ENCODE measurements around the gene CCDC57. TPM values are rescaled to one million over a fixed set of nuclear protein-coding genes. Genes with fewer than 3 reads are reported as not detected.

Gene CCDC57
- polyA plus RNA-seq, 3 donors, result 17.1 to 43.8 (median 20.1) TPM

DNA sequence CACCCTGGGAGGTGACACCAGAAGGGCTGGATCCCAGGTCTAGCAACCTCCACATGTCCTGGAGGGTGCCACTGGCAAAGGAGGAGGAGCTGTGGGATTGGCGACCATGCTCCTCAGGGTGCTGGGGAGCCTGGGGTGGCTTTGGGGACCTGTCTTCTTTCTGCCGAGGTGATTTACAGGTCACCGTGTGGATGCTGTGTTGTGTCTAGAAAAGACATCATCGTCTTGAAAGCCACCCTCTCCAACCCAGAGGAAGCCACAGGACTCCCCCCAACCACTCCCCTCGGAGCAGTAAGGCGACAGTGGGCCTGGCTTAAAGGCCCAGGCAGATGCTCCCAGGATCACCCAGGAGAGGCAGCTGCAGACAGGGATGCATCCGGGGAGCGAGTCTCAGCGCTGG, 84.9 kb downstream of the CCDC57 start:
- Mint-ChIP-seq H3K36me3 (peaks cover 5 to 13% of the 10 kb centered on the region in 2 donors), H3K4me3 (no peak overlapping the region), H3K9me3 (peaks cover 0 to 2% (median 0%) of the 10 kb centered on the region in 7 donors), H3K27ac (no peak overlapping the region), H3K27me3 (ENCODE audit: low read depth in 3 of 3) (no peaks in the 10 kb centered on the region), H3K4me1 (no peaks in the 10 kb centered on the region)
- TF ChIP-seq, protein P1, sequence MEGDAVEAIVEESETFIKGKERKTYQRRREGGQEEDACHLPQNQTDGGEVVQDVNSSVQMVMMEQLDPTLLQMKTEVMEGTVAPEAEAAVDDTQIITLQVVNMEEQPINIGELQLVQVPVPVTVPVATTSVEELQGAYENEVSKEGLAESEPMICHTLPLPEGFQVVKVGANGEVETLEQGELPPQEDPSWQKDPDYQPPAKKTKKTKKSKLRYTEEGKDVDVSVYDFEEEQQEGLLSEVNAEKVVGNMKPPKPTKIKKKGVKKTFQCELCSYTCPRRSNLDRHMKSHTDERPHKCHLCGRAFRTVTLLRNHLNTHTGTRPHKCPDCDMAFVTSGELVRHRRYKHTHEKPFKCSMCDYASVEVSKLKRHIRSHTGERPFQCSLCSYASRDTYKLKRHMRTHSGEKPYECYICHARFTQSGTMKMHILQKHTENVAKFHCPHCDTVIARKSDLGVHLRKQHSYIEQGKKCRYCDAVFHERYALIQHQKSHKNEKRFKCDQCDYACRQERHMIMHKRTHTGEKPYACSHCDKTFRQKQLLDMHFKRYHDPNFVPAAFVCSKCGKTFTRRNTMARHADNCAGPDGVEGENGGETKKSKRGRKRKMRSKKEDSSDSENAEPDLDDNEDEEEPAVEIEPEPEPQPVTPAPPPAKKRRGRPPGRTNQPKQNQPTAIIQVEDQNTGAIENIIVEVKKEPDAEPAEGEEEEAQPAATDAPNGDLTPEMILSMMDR (IDR thresholded peaks at IDR 0.05), result no peak
- Histone ChIP-seq H3K9ac (ENCODE audit: insufficient read depth, low read length, poor library complexity, severe bottlenecking) (no peak overlapping the region), H3K27me3 (ENCODE audit: control insufficient read depth in 2 of 2, insufficient read depth in 2 of 2, low read length in 2 of 2) (no peaks in the 10 kb centered on the region), H3K4me1 (ENCODE audit: control insufficient read depth in 1 of 2, insufficient read depth in 2 of 2, low read length in 2 of 2) (no peaks in the 10 kb centered on the region), H3K4me3 (replicated peaks in 1 of 3; ENCODE audit: low read depth in 2 of 3, low read length in 3 of 3) (no peak overlapping the region), H4K20me1 (ENCODE audit: insufficient read depth, low read length) (no peaks in the 10 kb centered on the region), H3K79me2 (ENCODE audit: insufficient read depth, low read length) (no peaks in the 10 kb centered on the region), H2AFZ (ENCODE audit: insufficient read depth, low read depth, low read length, poor library complexity, severe bottlenecking) (no peak overlapping the region), H3K27ac (ENCODE audit: low read depth in 1 of 2, low read length in 2 of 2) (no peak overlapping the region), H3K36me3 (replicated peaks in 1 of 2; ENCODE audit: control insufficient read depth in 1 of 2, insufficient read depth in 2 of 2, low read length in 2 of 2) (peaks cover 0 to 3% of the 10 kb centered on the region in 2 donors), H3K9me3 (replicated peaks in 1 of 2; ENCODE audit: control insufficient read depth in 1 of 2, insufficient read depth in 1 of 2, low read length in 2 of 2) (no peaks in the 10 kb centered on the region), H3K4me2 (replicated peaks; ENCODE audit: extremely low read depth, low read length, poor library complexity, severe bottlenecking) (no peak overlapping the region)
- no peak for DNase-seq
- intact Hi-C loops (cut with micrococcal nuclease), result no loop called here
- 98% methylated on average over 6 of the region's 9 CpGs for WGBS (ENCODE audit: insufficient coverage)

DNA sequence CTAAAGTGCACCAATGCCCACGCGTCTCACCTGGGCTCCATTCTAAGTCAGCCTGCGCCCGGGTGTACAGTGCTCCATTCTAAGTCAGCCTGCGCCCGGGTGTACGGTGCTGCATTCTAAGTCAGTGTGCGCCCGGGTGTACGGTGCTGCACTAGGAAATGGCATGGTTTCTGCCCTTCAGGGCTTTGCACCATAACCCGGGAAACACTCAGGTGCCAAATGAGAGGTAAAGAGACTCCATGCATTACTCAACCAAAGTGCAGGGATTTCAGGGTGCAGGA, 85.4 kb downstream of the CCDC57 start:
- no peak overlapping the region for H3K27ac ChIP-seq (ENCODE audit: low read depth in 1 of 2, low read length in 2 of 2)
- peaks cover under 1 to 3% of the 10 kb centered on the region in 2 donors for H3K4me1 ChIP-seq (ENCODE audit: control insufficient read depth in 1 of 2, insufficient read depth in 2 of 2, low read length in 2 of 2)
- H3K4me3 ChIP-seq (replicated peaks in 1 of 3; ENCODE audit: low read depth in 2 of 3, low read length in 3 of 3), result no peak overlapping the region
- no peaks in the 10 kb centered on the region for H4K20me1 ChIP-seq (ENCODE audit: insufficient read depth, low read length)
- peaks cover 0 to 3% of the 10 kb centered on the region in 2 donors for H3K36me3 ChIP-seq (replicated peaks in 1 of 2; ENCODE audit: control insufficient read depth in 1 of 2, insufficient read depth in 2 of 2, low read length in 2 of 2)
- H3K79me2 ChIP-seq (ENCODE audit: insufficient read depth, low read length), result no peaks in the 10 kb centered on the region
- Mint-ChIP-seq H3K27me3 (ENCODE audit: low read depth in 3 of 3) (no peaks in the 10 kb centered on the region), H3K27ac (no peak overlapping the region), H3K4me3 (no peak overlapping the region), H3K9me3 (peaks cover 0 to 2% (median 0%) of the 10 kb centered on the region in 7 donors), H3K4me1 (peaks cover under 1% of the 10 kb centered on the region), H3K36me3 (peaks cover 8 to 15% of the 10 kb centered on the region in 2 donors)
- H3K9me3 ChIP-seq (replicated peaks in 1 of 2; ENCODE audit: control insufficient read depth in 1 of 2, insufficient read depth in 1 of 2, low read length in 2 of 2), result no peaks in the 10 kb centered on the region
- TF ChIP-seq, protein P1 (IDR thresholded peaks at IDR 0.05), result no peak
- no peak overlapping the region for H3K4me2 ChIP-seq (replicated peaks; ENCODE audit: extremely low read depth, low read length, poor library complexity, severe bottlenecking)
- H3K27me3 ChIP-seq (ENCODE audit: control insufficient read depth in 2 of 2, insufficient read depth in 2 of 2, low read length in 2 of 2), result no peaks in the 10 kb centered on the region
- no peak for DNase-seq
- no peak overlapping the region for H3K9ac ChIP-seq (ENCODE audit: insufficient read depth, low read length, poor library complexity, severe bottlenecking)
- WGBS (ENCODE audit: insufficient coverage), result 89% methylated on average over 11 of the region's 11 CpGs
- no peak overlapping the region for H2AFZ ChIP-seq (ENCODE audit: insufficient read depth, low read depth, low read length, poor library complexity, severe bottlenecking)
- intact Hi-C loops (cut with micrococcal nuclease), result no loop called here

Measured in CD14-positive monocyte (primary cell).